Neutrophil (primary cell): ENCODE results near the gene FANK1.

ENCODE experiments used
- H3K27ac ChIP-seq: fragments of 200-600 bp; sonication (generic); 2 replicates; pipeline ENCODE4 v1.5.1; 2016; ENCODE audit warnings: mild to moderate bottlenecking, moderate library complexity
- H3K27me3 ChIP-seq: fragments of 200-600 bp; sonication (generic); 2 replicates; pipeline ENCODE4 v1.6.0; 2016; ENCODE audit warnings: mild to moderate bottlenecking
- H3K36me3 ChIP-seq: fragments of 200-600 bp; sonication (generic); 2 replicates; pipeline ENCODE4 v1.5.1; 2017
- H3K4me1 ChIP-seq, 2 experiments: fragments of 200-600 bp in 1 of 2; sonication (generic) in 1 of 2; 1 replicate in 1 of 2; 2 replicates in 1 of 2; pipeline versions ENCODE4 v1.5.1 to v1.6.1; 2013 to 2016; ENCODE audit warnings: low read depth in 1 of 2, low read length in 1 of 2, mild to moderate bottlenecking in 1 of 2, moderate library complexity in 1 of 2; ENCODE audit not compliant: control insufficient read depth in 1 of 2, insufficient read depth in 1 of 2
- H3K4me3 ChIP-seq, 2 experiments: fragments of 200-600 bp in 1 of 2; sonication (generic) in 1 of 2; 1 replicate in 1 of 2; 2 replicates in 1 of 2; pipeline ENCODE4 v1.5.1; 2013 to 2016; ENCODE audit warnings: low read depth in 1 of 2, low read length in 1 of 2, mild to moderate bottlenecking in 1 of 2, moderate library complexity in 1 of 2
- H3K9me3 ChIP-seq: fragments of 200-600 bp; sonication (generic); 2 replicates; pipeline ENCODE4 v1.5.1; 2016
- CTCF ChIP-seq: fragments of 200-600 bp; sonication (generic); IDR thresholded peaks from 2 replicates; pipeline ENCODE4 v1.5.1; 2016; ENCODE audit warnings: antibody characterized with exemption

FANK1 gene

GRCh38 chr10:125999694-126000093 lies 103.3 kb downstream of the FANK1 start:
- no peaks in the 10 kb centered on the region for H3K36me3 ChIP-seq
- no peaks in the 10 kb centered on the region for H3K4me1 ChIP-seq
- no peak overlapping the region for H3K27ac ChIP-seq
- H3K27me3 ChIP-seq: no peaks in the 10 kb centered on the region
- H3K4me3 ChIP-seq: no peak overlapping the region
- no peak for TF ChIP-seq CTCF
- H3K9me3 ChIP-seq: no peaks in the 10 kb centered on the region

GRCh38 chr10:126001576-126001975 lies 105.2 kb downstream of the FANK1 start:
- no peak for TF ChIP-seq CTCF
- Histone ChIP-seq H3K9me3 (no peaks in the 10 kb centered on the region), H3K27me3 (no peaks in the 10 kb centered on the region), H3K4me3 (no peak overlapping the region), H3K36me3 (no peaks in the 10 kb centered on the region), H3K4me1 (no peaks in the 10 kb centered on the region), H3K27ac (no peak overlapping the region)

- H3K9me3 ChIP-seq: no peaks in the 10 kb centered on the region
- no peaks in the 10 kb centered on the region for H3K27me3 ChIP-seq
- H3K4me1 ChIP-seq: no peaks in the 10 kb centered on the region
- no peak overlapping the region for H3K4me3 ChIP-seq
- H3K36me3 ChIP-seq: no peaks in the 10 kb centered on the region
- H3K27ac ChIP-seq: no peak overlapping the region
- TF ChIP-seq CTCF: no peak
Observed at GRCh38 chr10:126004752-126005151, 108.4 kb downstream of the FANK1 start.

GRCh38 chr10:126006264-126006663 lies 109.9 kb downstream of the FANK1 start:
- no peaks in the 10 kb centered on the region for H3K27me3 ChIP-seq
- no peaks in the 10 kb centered on the region for H3K9me3 ChIP-seq
- H3K27ac ChIP-seq: no peak overlapping the region
- TF ChIP-seq CTCF: no peak
- no peak overlapping the region for H3K4me3 ChIP-seq
- H3K4me1 ChIP-seq: no peaks in the 10 kb centered on the region
- H3K36me3 ChIP-seq: no peaks in the 10 kb centered on the region

GRCh38 chr10:126006906-126007305 lies 110.5 kb downstream of the FANK1 start:
- no peak overlapping the region for H3K4me3 ChIP-seq
- no peaks in the 10 kb centered on the region for H3K9me3 ChIP-seq
- H3K4me1 ChIP-seq: no peaks in the 10 kb centered on the region
- no peaks in the 10 kb centered on the region for H3K27me3 ChIP-seq
- no peak for TF ChIP-seq CTCF
- no peaks in the 10 kb centered on the region for H3K36me3 ChIP-seq
- H3K27ac ChIP-seq: no peak overlapping the region

- H3K4me1 ChIP-seq: no peaks in the 10 kb centered on the region
- H3K36me3 ChIP-seq: no peaks in the 10 kb centered on the region
- no peak for TF ChIP-seq CTCF
- H3K9me3 ChIP-seq: no peaks in the 10 kb centered on the region
- no peaks in the 10 kb centered on the region for H3K27me3 ChIP-seq
- H3K27ac ChIP-seq: no peak overlapping the region
- no peak overlapping the region for H3K4me3 ChIP-seq
Observed at GRCh38 chr10:126009650-126010049, 113.3 kb downstream of the FANK1 start.
